Activated T-cell treated with anti-CD3 and anti-CD28 coated beads for 48 hours (primary cell): ENCODE data around the gene KCTD10.

Experiments
- DNase-seq: peaks from one replicate; pipeline ENCODE4 v3.0.0-alpha.2; 2020; ENCODE audit warnings: low read depth

The KCTD10 gene, protein sequence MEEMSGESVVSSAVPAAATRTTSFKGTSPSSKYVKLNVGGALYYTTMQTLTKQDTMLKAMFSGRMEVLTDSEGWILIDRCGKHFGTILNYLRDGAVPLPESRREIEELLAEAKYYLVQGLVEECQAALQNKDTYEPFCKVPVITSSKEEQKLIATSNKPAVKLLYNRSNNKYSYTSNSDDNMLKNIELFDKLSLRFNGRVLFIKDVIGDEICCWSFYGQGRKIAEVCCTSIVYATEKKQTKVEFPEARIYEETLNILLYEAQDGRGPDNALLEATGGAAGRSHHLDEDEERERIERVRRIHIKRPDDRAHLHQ

DNA sequence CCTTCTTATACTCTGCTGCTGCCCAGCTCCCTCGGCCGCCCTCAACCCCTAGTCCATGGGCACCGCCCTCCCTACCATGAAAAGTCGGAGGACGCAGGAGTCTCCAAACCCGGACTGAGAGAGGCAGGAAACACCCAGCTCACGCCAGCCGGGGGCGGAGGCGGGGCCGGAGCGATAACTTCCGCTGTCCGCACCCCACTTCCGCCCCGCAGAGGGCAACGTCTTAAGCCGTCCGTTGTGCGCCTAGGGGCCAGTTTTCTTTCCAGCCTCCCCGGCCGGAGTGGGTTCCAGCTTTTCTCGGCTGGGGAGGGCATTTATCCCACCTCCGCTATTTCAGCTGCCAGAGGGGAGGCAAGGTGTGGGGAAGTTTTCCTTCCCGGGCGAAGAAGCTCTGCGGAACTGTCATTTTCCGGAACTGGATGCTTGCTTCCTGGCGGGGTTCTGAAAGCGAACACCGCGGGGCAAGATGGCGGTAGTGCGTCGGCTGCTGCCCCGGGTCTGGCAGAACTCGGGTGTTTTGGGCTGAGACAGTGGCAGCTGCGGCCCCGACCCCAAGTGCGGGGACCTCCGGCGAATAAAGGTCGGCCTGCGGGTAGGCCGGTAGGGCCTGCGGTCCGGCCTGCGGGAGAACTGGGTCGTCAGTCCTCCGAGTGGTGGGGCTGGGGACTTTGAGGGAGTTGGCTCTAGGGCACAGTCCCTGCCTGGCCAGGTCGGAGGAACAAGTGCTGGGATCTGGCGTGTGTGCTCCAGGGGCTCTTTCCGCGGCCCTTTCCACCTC is at the start of gene KCTD10, which contains the start of gene UBE3B:
Gene KCTD10 (minus strand): TSS at position 116 of the 778 bp plus-strand sequence. CDS start 38 bp downstream, at position 78.
Gene UBE3B (plus strand): TSS at position 450 of the 778 bp plus-strand sequence. CDS start 5,918 bp downstream, outside the sequence.
- DNase-seq, result peak; percentile 80

DNA sequence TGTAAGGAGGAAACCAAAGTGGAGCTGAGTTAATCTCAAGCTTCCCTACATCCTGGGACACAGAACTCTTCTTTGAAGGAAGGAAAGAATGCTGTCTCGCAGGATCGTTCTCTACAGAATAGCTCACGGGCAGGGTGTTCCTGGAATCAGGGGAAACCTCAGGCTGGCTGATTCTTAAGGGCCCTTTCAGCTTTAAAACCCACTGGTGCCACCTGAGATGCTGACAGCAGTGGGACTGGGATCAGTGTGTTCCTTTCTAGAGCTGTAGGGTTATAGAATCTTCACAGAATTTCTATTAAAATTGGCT is 48.1 kb upstream of the KCTD10 start:
- DNase-seq, result no peak

DNA sequence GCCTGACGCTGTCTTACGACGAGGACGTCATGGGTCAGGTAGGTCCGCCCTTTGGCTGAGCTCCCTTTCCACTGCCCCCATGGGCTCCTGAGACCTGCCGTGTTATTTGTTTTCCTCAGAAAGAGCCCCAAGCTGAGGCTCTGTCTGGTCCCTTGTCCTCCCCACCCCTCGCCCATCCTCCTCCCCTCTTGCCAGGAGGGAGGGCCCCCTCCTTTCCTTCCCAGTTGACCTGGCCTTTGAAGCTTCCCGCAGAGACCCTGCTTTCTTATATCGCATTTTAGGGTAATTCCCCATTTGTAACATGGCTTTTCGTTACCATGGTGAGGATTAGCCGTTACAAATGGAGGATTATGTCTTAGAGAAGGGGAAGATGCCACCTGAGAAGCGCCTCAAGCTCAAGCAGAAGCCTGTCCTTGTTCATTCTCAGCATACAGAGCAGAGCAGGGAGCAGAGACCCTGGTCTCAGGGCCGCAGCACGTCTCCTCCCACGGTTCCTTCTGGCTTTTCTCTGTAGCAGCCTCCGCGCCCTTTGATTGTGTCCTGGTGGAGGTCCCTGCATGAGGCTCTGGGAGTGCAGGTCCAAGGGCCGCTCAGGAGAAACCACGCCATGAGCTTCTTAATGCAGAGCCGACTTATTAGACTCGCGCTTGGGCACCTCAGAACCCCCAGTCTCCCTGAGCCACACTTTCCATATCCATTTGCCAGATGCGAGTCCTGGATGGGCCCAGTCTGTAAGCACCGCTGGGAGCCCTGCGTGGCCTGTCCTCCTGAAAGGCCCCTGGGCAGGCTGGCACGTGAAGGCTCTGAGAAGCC is 47.6 kb upstream of the KCTD10 start:
- no peak for DNase-seq

DNA sequence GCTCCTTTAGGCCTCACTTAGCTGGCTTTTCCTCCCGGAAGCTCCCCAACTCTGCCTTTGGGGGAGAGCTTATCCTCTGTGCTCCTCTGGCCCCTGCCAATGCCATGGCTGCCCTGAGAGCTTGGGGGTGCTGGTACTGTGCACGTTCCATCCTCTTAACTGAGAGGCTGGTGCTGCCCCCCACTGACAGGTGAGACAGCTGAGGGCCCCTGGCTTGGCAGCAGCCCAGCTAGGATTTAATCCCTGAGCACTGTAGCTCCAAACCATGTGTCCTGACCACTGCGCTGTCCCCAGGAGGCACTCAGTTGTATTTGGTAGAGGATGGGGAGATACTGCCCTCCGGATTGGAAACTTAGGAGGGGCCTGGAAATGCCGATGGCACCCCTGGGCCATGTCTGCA is 46.4 kb upstream of the KCTD10 start:
- DNase-seq, result no peak

DNA sequence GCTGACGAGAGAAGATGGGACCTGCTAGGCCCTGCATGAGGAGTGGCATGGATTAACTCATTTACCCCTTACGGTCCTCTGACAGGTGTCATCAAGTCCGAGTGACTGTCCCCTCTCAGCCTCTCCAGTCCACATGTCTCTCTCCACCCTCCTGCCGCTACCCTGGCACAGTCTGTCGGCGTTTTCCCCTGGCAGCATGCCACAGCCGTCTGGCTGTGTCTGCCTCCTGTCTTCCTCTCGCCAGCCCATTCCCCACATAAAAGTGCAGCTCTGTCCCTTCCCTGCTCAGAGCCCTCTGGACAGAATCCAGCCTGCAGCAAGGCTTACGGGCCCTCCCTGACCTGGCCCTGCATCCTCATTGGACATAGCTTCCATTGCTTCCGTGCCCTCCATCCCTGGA is 46.0 kb upstream of the KCTD10 start:
- no peak for DNase-seq

DNA sequence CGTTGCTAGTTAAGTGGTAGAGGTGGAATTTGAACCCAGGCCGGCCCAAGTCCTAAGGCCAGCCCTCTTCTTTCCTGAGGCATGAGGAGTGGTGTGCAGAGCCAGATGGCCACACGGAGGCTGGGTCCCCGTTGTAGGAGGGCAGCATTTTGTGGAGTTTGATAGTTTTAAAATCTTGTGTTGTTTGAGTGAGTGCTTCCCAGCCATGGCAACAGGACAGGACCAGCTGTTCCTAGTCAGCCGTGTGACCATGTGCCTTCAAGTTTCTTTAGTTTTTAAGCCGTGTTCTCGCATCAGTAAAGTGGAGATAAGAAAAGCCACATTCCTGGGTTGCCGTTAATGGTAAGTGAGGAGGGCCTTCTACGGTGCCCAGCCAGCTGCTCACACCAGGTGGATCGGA is 44.7 kb upstream of the KCTD10 start:
- no peak for DNase-seq

DNA sequence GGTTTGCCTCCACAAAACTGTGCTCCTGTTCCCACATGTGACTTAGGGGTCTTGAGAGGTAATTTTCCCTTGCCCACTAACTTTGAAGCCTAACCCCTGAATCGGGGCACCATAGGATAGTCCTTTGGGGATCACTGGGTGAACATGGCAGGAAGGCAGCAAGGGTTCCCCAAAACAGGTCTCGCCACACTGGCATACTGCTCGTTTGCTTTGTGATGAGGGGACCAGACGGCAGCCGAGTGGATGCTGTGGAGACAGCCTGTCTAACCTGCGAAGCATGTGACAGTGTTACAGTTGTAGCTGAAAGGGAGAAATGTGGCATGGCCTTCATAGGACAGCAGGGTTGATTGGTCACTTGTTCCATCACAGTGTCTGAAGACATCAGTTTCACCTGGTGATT is 42.7 kb upstream of the KCTD10 start:
- DNase-seq, result no peak

DNA sequence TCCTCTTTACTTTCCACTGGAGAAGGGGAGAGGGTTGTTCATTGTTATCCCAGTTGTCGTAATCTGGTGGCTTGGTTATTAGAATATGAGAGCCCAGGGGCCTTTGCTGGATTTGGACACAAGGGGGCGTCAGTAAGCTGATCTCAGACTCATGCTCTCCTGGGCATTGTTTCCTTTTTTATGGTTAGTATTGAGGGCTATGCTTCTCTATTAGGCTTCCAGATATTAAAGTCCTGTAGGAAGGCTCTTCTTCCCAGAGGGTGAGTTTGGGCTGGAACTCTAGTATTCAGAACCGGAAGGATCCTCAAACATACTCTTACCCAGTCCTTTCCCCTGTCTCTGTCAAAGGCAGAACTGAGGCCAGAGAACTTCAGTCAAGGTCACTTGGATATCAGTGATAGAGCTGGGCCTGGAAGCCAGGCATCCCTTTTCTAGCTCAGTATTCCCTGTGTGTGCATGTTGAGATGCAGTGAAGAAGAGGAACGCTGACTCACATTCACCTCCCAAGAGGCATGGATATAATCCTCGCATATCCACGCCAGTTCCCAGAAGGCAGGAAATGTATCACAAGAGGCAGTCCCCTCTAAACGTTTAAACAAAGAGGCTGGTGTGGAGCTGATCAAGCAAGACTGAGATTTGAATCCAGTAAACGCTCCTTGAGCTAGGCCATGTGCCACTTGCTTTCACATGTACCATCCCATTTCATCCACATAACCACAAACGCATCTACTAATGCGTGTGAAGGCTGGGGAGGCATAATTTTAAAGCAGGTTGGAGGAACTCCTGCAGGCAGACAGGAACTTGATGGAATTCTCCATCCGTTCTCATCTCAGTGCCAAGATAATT is 41.9 kb upstream of the KCTD10 start:
- DNase-seq, result peak; percentile 36

DNA sequence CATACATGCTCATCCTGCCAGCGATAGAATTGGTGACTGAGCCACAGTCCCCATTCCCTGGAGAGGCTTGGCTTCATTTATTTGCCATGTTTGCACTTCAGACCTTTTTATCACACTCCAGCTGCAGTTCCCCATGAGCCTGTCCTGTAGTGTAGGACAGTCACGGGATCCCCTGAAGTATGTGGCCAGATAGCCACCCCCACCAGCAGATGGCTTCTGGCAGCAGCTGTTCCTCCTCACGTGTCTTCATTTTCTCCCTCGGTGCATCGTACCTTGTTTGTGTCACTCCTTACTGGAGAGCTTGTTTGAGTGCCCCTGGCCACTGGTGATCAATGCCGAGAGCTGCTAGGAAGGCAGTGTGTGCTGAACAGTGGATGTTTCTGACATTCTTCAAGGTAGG is 40.5 kb upstream of the KCTD10 start:
- DNase-seq, result no peak

DNA sequence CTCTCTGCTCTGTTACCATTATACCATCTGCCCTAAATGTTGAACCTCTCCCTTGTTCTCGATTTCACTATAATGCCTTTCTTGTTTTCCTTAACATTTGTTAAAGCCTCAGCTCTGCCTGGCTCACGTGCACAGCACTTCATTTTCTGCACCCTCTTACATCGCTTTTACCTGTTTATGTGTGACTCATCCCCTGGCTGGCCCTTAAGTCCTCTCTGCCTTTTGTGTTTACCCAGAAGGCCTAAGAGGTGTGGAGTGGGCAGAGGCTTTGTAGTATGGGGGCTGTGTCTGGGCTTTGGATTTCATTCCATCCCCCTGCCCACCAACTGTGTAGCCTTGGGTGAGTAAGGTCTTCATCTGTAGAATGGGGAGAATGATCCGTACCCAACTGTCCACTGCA is 36.9 kb upstream of the KCTD10 start:
- DNase-seq, result no peak

DNA sequence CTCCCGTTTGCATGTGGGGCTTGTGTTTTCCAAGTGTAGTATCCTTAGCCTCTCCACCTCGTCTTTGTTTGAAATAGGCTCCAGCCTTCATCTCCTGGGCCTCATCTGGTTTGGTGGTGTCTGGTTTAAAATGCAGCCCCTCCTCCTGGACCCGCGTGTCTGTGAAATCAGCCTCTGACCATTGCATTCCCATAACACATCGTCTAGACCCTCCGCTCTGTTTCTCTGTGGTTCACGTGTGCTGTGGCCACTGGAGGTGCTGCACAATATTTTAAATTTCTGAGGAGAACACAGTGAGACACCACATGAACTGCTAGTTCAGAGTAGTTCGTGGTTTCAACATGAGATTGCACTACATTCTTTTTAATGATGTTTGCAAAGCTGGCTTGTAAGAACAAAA is 36.0 kb upstream of the KCTD10 start:
- DNase-seq, result no peak

DNA sequence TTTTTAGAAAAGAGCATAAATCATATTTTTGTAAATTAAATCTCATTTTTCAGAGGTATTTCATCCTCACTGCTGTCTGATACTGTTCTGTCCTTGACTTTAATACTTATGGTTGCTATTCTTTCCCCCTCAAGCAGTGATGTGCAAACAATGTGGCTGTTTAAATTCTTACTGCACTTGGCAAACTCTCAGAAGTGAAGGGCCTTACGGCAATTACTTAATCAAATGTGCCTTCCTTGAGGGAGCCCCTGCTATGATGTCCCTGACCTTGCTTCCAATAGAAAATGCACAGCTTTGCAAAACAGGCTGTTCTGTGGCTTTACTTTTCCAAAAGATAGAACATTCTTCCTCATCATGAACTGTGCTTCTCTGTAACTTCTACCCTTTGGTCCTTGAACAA is 35.5 kb upstream of the KCTD10 start:
- no peak for DNase-seq

DNA sequence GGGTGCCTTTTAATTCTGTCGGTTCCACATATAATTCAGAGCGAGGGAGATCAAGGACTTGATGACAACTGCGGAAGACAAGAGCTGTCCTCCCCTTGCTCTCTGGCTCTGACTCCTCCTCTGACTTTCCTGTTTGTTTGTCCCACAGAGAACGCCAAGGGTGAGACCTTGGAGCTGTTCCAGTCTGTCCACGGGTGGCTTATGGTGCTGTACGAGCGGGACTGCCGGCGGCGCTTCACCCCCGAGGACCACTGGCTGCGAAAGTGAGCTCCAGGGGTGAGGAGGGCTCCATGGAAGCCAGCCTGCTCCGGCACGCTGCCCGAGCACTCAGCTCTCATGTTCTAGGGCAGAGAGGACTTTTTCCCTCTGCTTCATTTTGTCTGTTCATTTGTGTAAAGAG is 33.1 kb upstream of the KCTD10 start:
- DNase-seq, result no peak

DNA sequence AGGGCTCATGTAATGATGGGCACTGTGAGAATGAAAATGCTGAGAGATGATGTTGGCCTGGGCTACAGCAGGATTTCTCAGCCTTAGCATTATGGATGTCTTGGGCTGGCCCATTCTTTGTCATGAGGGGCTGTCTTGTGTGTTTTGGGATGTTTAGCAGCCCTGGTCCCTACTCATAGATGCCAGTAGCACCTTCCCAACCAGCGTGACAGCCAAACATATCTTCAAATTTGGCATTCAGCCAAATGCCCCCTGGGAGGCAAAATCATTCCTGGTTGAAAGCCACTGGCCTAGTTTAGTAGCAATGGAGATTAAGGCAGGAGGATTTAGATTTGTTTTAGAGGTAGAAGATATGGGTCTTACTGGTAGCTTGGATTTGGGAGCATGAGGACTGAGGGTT is 27.0 kb upstream of the KCTD10 start:
- no peak for DNase-seq

DNA sequence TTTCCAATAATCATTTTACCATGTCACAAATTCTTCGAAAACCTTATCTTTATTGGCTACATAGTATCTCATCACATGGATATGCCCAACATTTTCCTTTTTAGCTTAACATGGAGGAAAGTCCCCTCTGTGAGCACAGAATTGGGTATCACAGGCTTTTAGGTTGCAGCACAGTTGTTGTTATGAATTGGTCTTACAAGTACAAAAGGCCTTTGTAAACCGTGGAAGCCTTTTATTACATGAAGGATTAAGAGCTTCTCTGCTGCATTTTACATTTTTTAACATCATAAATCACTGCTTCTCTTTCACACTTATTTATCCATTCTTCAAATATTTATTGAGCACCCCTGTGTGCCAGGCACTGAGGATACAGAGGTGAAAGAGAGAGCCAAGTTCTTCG is 26.5 kb upstream of the KCTD10 start:
- no peak for DNase-seq

DNA sequence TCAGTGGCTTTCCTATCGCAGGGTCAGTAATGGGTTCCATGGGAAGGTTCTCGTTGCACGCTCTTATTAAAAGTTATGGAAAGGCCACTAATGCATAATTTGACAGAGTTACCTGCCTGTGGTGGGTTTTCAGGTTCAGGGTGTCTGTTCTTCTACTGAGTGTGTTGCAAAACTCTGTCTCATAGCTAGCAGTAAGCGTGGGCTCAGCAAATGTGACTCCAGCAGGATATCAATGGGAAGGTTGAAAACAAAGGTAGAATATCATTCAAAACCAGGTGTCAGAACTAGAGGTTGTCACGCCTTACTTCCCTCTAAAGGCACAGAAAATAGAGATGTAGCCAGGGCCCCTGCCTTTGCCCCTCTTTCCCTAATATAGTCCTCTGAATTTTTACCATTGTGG is 25.2 kb upstream of the KCTD10 start:
- DNase-seq, result no peak

DNA sequence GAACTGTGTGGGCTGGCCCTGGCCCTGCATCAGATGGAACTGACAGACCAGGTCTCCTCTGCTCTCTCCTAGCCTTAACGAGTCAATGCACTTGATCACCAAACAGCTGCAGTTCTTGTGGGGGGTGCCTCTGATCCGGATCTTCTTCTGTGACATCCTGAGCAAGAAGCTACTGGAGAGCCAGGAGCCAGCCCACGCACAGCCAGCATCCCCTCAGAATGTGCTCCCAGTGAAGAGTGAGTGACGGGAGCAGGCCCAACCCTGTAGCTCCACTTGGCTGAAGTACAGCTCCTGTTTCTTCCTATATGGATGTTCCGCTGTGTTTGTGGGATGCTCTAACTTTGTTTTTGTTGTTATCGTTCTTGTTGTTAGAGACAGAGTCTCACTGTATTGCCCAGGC is 24.2 kb upstream of the KCTD10 start:
- DNase-seq, result no peak

DNA sequence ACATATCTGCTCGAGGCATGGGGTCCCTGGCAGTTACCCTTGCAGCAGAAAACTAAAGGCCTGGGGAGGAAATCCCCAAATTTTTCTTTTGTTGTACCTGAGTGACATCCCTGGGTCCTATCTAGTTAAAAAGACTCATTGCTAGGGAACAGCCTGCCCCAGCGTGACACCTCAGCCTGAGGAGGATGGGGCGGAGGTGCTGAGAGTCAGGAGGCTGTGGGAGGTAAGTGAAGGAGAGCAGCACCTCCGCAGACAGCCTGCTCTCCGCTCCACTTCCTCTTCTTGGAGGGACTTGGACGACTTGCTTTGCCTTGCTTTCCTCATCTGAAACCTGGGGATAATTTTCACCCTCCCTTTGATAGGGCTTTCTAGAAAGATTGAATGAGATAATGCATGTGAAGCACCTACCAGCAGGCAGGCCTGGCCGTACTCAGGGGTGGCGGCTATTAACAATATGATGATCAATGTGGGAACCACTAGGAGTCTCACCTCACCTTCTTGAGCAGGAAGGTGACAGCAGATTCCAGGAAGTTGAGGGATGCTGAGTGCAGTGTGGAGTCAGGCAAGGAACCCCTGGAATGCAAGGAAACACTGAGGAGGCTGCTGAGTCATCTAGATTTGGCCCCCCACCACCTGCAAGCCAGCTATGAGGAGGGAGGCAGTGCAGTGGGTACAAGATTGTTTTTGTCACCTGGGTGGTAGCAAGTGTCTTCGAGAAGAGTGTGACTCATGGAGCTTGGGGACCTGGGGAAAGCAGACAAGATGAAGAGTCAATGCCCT is 23.5 kb upstream of the KCTD10 start:
- no peak for DNase-seq

DNA sequence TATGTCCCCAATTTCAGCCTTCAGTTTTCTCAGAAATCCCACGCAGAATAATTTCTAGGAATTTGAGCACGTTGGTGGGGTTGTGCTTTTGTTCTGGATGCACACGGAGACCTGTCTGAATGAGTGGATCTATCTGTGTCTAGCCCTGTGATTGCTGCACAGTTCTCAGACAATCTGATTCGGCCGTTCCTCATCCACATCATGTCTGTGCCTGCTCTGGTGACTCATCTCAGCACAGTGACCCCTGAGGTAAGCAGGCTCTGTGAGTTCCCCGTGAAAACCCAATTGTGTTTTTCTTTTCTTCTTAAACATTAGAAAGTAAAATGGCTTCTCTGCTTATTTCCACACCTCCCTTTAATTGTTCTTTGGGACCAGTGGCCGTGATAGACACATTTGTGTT is 20.6 kb upstream of the KCTD10 start:
- no peak for DNase-seq

DNA sequence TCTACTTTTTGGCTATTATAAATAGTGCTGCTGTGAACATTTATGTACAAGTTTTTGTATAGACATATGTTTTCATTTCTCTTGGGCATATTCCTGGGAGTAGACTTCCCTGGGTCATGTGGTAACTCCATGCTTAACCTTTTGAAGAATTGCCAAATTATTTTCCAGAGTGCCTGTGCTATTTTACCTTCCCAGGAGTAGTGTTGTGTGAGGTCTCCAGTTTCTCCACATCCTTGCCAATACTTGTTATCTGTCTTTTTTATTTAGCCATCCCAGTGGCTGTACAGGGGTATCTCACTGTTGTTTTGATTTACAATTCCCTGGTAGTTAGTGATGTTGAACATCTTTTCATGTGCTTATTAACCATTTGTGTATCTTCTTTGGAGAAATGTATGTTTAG is 19.2 kb upstream of the KCTD10 start:
- DNase-seq, result no peak

DNA sequence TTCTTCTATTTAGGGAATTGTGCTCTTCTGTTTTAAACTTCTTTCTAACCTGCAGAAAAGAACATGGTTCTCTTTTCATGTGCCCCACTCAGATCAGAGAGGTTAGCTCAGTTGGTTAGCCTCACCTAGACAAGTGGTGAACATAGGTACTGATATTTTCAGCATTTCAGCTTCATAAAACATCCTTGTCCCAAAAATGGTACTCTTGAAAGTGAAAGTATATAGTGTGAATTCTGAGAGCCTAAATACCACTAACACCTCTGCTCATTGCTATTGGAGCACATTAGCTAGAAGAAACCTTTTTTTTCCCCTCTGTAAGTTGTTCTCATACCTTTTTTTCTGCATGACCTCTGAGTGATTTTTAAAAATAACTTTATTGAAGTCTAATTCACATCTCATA is 17.9 kb upstream of the KCTD10 start:
- no peak for DNase-seq
